H1 (cell line): ENCODE data around the gene SKAP2. TPM values are rescaled to one million over a fixed set of nuclear protein-coding genes. Genes with fewer than 3 reads are reported as not detected.

Experiments used
- CTCF ChIA-PET: fragments of 300-600 bp; sonication (Branson Sonifier 250); formaldehyde crosslinking; loops from one replicate; lab custom pipeline; 2021; ENCODE audit not compliant: partially characterized antibody; lab: Charles Lee
- POLR2A ChIA-PET: fragments of 300-600 bp; sonication (Branson Sonifier 250); formaldehyde crosslinking; loops from one replicate; lab custom pipeline; 2021; ENCODE audit warnings: inconsistent platforms; ENCODE audit not compliant: partially characterized antibody; lab: Charles Lee
- DNase-seq, 2 experiments: peaks; one replicate each; pipeline versions ENCODE4 v3.0.0 to v3.0.0-alpha.2; 2010 to 2022; ENCODE audit warnings: low spot score in 2 of 2, low read depth in 1 of 2, mixed read lengths in 1 of 2
- FAIRE-seq: peaks from 2 replicates; lab custom pipeline; 2011; peaks lifted over from hg19 to GRCh38; lab: Jason Lieb, UNC
- H2AFZ ChIP-seq: 2 replicates; pipeline ENCODE4 v1.8.1; 2012; ENCODE audit warnings: low read length, inconsistent platforms
- H2AK5ac ChIP-seq: 2 replicates; pipeline ENCODE4 v1.6.1; 2013; ENCODE audit warnings: low read depth, low read length
- H2BK120ac ChIP-seq: replicated peaks from 2 replicates; pipeline ENCODE3; 2013; ENCODE audit warnings: low read depth, low read length, inconsistent platforms
- H2BK12ac ChIP-seq: 2 replicates; pipeline ENCODE4 v1.6.1; 2013; ENCODE audit warnings: low read depth, low read length
- H2BK15ac ChIP-seq: 2 replicates; pipeline ENCODE4 v1.6.1; 2013; ENCODE audit warnings: low read length
- H2BK20ac ChIP-seq: 2 replicates; pipeline ENCODE4 v1.6.1; 2013; ENCODE audit warnings: low read length
- H2BK5ac ChIP-seq: 2 replicates; pipeline ENCODE4 v1.6.1; 2013; ENCODE audit warnings: low read depth, low read length
- H3K14ac ChIP-seq: 2 replicates; pipeline ENCODE4 v1.6.1; 2013; ENCODE audit warnings: inconsistent platforms; ENCODE audit not compliant: insufficient read length
- H3K18ac ChIP-seq: 2 replicates; pipeline ENCODE4 v1.6.1; 2013; ENCODE audit warnings: low read length; ENCODE audit errors: extremely low read depth
- H3K23ac ChIP-seq: 2 replicates; pipeline ENCODE4 v1.6.1; 2013; ENCODE audit warnings: inconsistent platforms; ENCODE audit not compliant: insufficient read length
- H3K23me2 ChIP-seq: 2 replicates; pipeline ENCODE4 v1.6.1; 2013; ENCODE audit warnings: low read depth, low read length
- H3K27ac ChIP-seq: 2 replicates; pipeline ENCODE4 v1.6.1; 2011; ENCODE audit warnings: low read depth, low read length, inconsistent platforms
- H3K27me3 ChIP-seq, 4 experiments: replicated peaks in 1 of 4; 1 replicate in 1 of 4; 2 replicates in 3 of 4; pipeline versions ENCODE4 v1.6.1 to v1.8.1; 2011 to 2013; ENCODE audit warnings: low read length in 3 of 4, mild to moderate bottlenecking in 3 of 4, inconsistent platforms in 2 of 4, mixed read lengths in 2 of 4, moderate library complexity in 1 of 4; ENCODE audit not compliant: control insufficient read depth in 3 of 4, insufficient read depth in 3 of 4; ENCODE audit errors: extremely low read depth in 1 of 4
- H3K36me3 ChIP-seq, 4 experiments: 2 replicates each; pipeline versions ENCODE4 v1.6.1 to v1.8.1; 2011 to 2013; ENCODE audit warnings: mild to moderate bottlenecking in 4 of 4, low read length in 3 of 4, moderate library complexity in 2 of 4, control low read depth in 1 of 4, inconsistent platforms in 1 of 4; ENCODE audit not compliant: insufficient read depth in 4 of 4, control insufficient read depth in 2 of 4
- H3K4ac ChIP-seq: replicated peaks from 2 replicates; pipeline ENCODE3; 2013; ENCODE audit warnings: low read length, low read depth, mixed read lengths, inconsistent platforms; ENCODE audit not compliant: insufficient read length
- H3K4me1 ChIP-seq, 4 experiments: replicated peaks in 1 of 4; 1 replicate in 1 of 4; 2 replicates in 3 of 4; pipeline versions ENCODE4 v1.6.1 to v1.8.1; 2011 to 2013; ENCODE audit warnings: low read length in 3 of 4, inconsistent platforms in 2 of 4, mixed read lengths in 1 of 4; ENCODE audit not compliant: insufficient read depth in 4 of 4, control insufficient read depth in 3 of 4
- H3K4me2 ChIP-seq, 2 experiments: 2 replicates each; pipeline versions ENCODE4 v1.6.1 to v1.8.1; 2011 to 2013; ENCODE audit warnings: low read depth in 2 of 2, low read length in 2 of 2, control low read depth in 1 of 2, inconsistent platforms in 1 of 2, mild to moderate bottlenecking in 1 of 2; ENCODE audit not compliant: insufficient read depth in 1 of 2
- H3K4me3 ChIP-seq, 4 experiments: fragments of 200-600, 300-600 bp in 1 of 4; sonication (generic), shearing (Covaris generic), sonication (Bioruptor Twin) in 1 of 4; 2 replicates each; pipeline versions ENCODE4 v1.5.1 to v1.8.1; 2011 to 2016; ENCODE audit warnings: low read length in 4 of 4, low read depth in 3 of 4, control low read depth in 2 of 4, inconsistent platforms in 2 of 4, mild to moderate bottlenecking in 2 of 4, mixed read lengths in 1 of 4, moderate library complexity in 1 of 4; ENCODE audit not compliant: insufficient read depth in 2 of 4; ENCODE audit errors: extremely low read depth in 1 of 4
- H3K56ac ChIP-seq: replicated peaks from 2 replicates; pipeline ENCODE3; 2013; ENCODE audit warnings: low read depth, mild to moderate bottlenecking, mixed read lengths, low read length, inconsistent platforms; ENCODE audit not compliant: insufficient read length
- H3K79me1 ChIP-seq: 2 replicates; pipeline ENCODE4 v1.6.1; 2013; ENCODE audit warnings: low read depth, low read length, control low read depth
- H3K79me2 ChIP-seq, 2 experiments: 2 replicates each; pipeline versions ENCODE4 v1.6.1 to v1.8.1; 2012 to 2013; ENCODE audit warnings: low read length in 2 of 2, mild to moderate bottlenecking in 2 of 2, inconsistent platforms in 1 of 2; ENCODE audit not compliant: insufficient read depth in 2 of 2, control insufficient read depth in 1 of 2
- H3K9ac ChIP-seq, 4 experiments: replicated peaks in 1 of 4; 1 replicate in 1 of 4; 2 replicates in 3 of 4; pipeline versions ENCODE4 v1.6.1 to v1.8.1; 2011 to 2013; ENCODE audit warnings: low read depth in 3 of 4, low read length in 3 of 4, control low read depth in 2 of 4, mild to moderate bottlenecking in 2 of 4, moderate library complexity in 2 of 4, inconsistent platforms in 1 of 4; ENCODE audit errors: extremely low read depth in 1 of 4
- H3K9me3 ChIP-seq, 2 experiments: 2 replicates each; pipeline versions ENCODE4 v1.6.1 to v1.8.1; 2012 to 2013; ENCODE audit warnings: mild to moderate bottlenecking in 2 of 2, moderate library complexity in 2 of 2, control low read depth in 1 of 2, inconsistent platforms in 1 of 2, low read depth in 1 of 2, low read length in 1 of 2, mixed read lengths in 1 of 2; ENCODE audit not compliant: insufficient read depth in 2 of 2
- H4K20me1 ChIP-seq, 2 experiments: replicated peaks in 1 of 2; 2 replicates each; pipeline versions ENCODE3 to v1.8.1; 2011 to 2013; ENCODE audit warnings: inconsistent platforms in 2 of 2, low read length in 2 of 2, mild to moderate bottlenecking in 1 of 2; ENCODE audit not compliant: insufficient read depth in 2 of 2, control insufficient read depth in 1 of 2
- H4K5ac ChIP-seq: 2 replicates; pipeline ENCODE4 v1.6.1; 2013; ENCODE audit warnings: low read length, low read depth, mixed read lengths, inconsistent platforms; ENCODE audit not compliant: insufficient read length
- H4K8ac ChIP-seq: 2 replicates; pipeline ENCODE4 v1.8.0; 2013; ENCODE audit warnings: mild to moderate bottlenecking, moderate library complexity, low read length, inconsistent platforms; ENCODE audit not compliant: insufficient read depth; ENCODE audit errors: extremely low read depth
- H4K91ac ChIP-seq: replicated peaks from 2 replicates; pipeline ENCODE3; 2013; ENCODE audit warnings: low read length, mixed read lengths, inconsistent platforms; ENCODE audit not compliant: insufficient read length
- ASH2L ChIP-seq: fragments of 200-600, 300-600 bp; sonication (generic); IDR thresholded peaks from one replicate; pipeline ENCODE4 v1.7.1; 2017; ENCODE audit warnings: low read length
- BACH1 ChIP-seq: IDR thresholded peaks from 2 replicates; pipeline ENCODE4 v1.6.1; 2012; ENCODE audit warnings: low read length, improper control_type of control experiment
- POLR2A ChIP-seq, 2 experiments: IDR thresholded peaks; 1 replicate in 1 of 2; 2 replicates in 1 of 2; pipeline ENCODE4 v1.6.1; 2011; ENCODE audit warnings: low read depth in 2 of 2, low read length in 2 of 2, mild to moderate bottlenecking in 2 of 2; ENCODE audit errors: control extremely low read depth in 1 of 2
- RAD21 ChIP-seq, 2 experiments: IDR thresholded peaks in 1 of 2; conservative IDR thresholded peaks in 1 of 2; 2 replicates each; pipeline ENCODE4 v1.6.1; 2011; ENCODE audit warnings: low read depth in 2 of 2, low read length in 2 of 2, improper control_type of control experiment in 1 of 2, inconsistent platforms in 1 of 2, mild to moderate bottlenecking in 1 of 2, moderate library complexity in 1 of 2
- RXRA ChIP-seq: IDR thresholded peaks from 2 replicates; pipeline ENCODE4 v1.6.1; 2011; ENCODE audit warnings: low read depth, mild to moderate bottlenecking, low read length, moderate library complexity; ENCODE audit not compliant: insufficient read depth
- SP1 ChIP-seq: IDR thresholded peaks from 2 replicates; pipeline ENCODE4 v1.6.1; 2011; ENCODE audit warnings: low read depth, low read length
- TAF7 ChIP-seq: optimal IDR thresholded peaks from 2 replicates; pipeline ENCODE3; 2011; ENCODE audit warnings: low read depth, mild to moderate bottlenecking, inconsistent platforms, low read length, moderate library complexity, borderline replicate concordance
- ZNF274 ChIP-seq: IDR thresholded peaks from 2 replicates; pipeline ENCODE4 v1.7.0; 2012; ENCODE audit warnings: low read length, borderline replicate concordance; ENCODE audit errors: extremely low read depth
- WGBS, 2 experiments: shearing (Covaris generic) in 1 of 2; methylation state at CpG; one replicate each; pipeline versions ENCODE4 v1.1.6 to v1.1.7; 2013 to 2015; ENCODE audit warnings: low lambda C conversion rate in 2 of 2, mixed read lengths in 2 of 2, inconsistent platforms in 1 of 2, low coverage in 1 of 2, missing lambda C conversion rate in 1 of 2; ENCODE audit not compliant: insufficient replicate concordance in 2 of 2, insufficient coverage in 1 of 2, insufficient read length in 1 of 2; ENCODE audit errors: extremely low coverage in 1 of 2, missing lambda C conversion rate in 1 of 2; 5-methylcytosine and 5-hydroxymethylcytosine counted together
- polyA plus RNA-seq, 7 experiments: library from polyadenylated mRNA; depleted of rRNA in 3 of 7; stranded (reverse) in 5 of 7; unstranded in 2 of 7; fragments of >200 nt in 5 of 7; fragments of 200-250 nt in 2 of 7; gene quantifications; 1 replicate in 5 of 7; 2 replicates in 1 of 7; 4 replicates in 1 of 7; pipeline versions ENCODE4 v1.2.1 to v1.2.3, GENCODE V29; 2011 to 2013; ENCODE audit warnings: missing spikeins in 2 of 7, mixed read lengths in 2 of 7
- total RNA-seq: library from RNA; stranded (reverse); fragmentation: NEBNext Ultra II Directional; extraction: Animal tissue kit (Norgen Biotek cat#: 25700); gene quantifications from 2 replicates; pipeline ENCODE4 v1.2.1, GENCODE V29; 2021
- TF ChIP-seq, protein P1 (sequence below), 3 experiments: IDR thresholded peaks; 1 replicate in 2 of 3; 2 replicates in 1 of 3; pipeline versions ENCODE4 v1.5.1 to v1.6.1; 2011; ENCODE audit warnings: low read length in 3 of 3, mild to moderate bottlenecking in 3 of 3, inconsistent platforms in 2 of 3, low read depth in 1 of 3, moderate library complexity in 1 of 3; ENCODE audit not compliant: insufficient read depth in 1 of 3; ENCODE audit errors: control extremely low read depth in 1 of 3

Gene SKAP2
- total and polyA plus RNA-seq, 2 of the 8 experiments (the other 6 are each of a cell fraction or from before 2014, with no cell fraction given) = 0.53 to 5.1 TPM

DNA sequence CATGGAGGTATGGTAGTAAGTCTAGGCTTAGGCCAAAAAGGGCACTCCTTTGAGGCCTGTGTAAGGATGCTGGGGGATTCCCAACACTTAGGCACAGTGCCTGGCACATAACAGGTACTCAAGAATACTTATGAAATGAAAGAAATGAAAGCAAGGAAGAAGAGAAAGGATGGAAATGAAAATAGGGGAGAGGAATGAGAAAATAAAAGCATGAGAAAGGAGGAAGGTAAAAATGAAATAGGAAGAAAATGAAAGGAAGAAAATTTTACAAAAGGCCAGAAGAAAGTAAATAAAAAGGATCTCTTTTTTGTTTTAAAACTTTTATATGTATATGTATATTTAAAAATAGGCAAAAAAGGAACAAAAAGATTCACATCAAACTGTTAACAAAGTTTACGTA lies 146.3 kb downstream of the SKAP2 start:
- ChIA-PET POLR2A (no interaction called here), CTCF (no interaction called here)
- Histone ChIP-seq H3K4me3 (no peak overlapping the region), H3K4me2 (no peak overlapping the region), H2BK15ac (no peak overlapping the region), H2BK5ac (no peak overlapping the region), H3K9me3 (no peaks in the 10 kb centered on the region), H4K8ac (no peak overlapping the region), H3K27me3 (no peaks in the 10 kb centered on the region), H3K23ac (no peak overlapping the region), H3K79me2 (no peaks in the 10 kb centered on the region), H3K4ac (no peak overlapping the region), H3K36me3 (no peaks in the 10 kb centered on the region), H4K20me1 (no peaks in the 10 kb centered on the region), H4K5ac (no peak overlapping the region), H3K27ac (no peak overlapping the region), H3K4me1 (no peaks in the 10 kb centered on the region), H2BK20ac (no peak overlapping the region), H2BK12ac (no peak overlapping the region), H3K18ac (no peak overlapping the region), H2AFZ (no peak overlapping the region), H2BK120ac (no peak overlapping the region), H3K23me2 (no peaks in the 10 kb centered on the region), H4K91ac (no peak overlapping the region), H3K56ac (no peak overlapping the region), H2AK5ac (no peak overlapping the region), H3K79me1 (no peaks in the 10 kb centered on the region), H3K14ac (no peak overlapping the region), H3K9ac (no peak overlapping the region)
- DNase-seq = no peak
- no peak for FAIRE-seq
- 85% methylated on average over 1 of the region's 1 CpG; no CpG with 5 or more reads in 1 of the 2 experiments for WGBS, 2 experiments
- TF ChIP-seq BACH1 (no peak), SP1 (no peak), RXRA (no peak), ASH2L (no peak), RAD21 (IDR thresholded peaks at IDR 0.05 in 1 of 2, conservative IDR thresholded peaks at IDR 0.05 in 1 of 2; ENCODE audit: low read depth in 2 of 2, low read length in 2 of 2) (no peak), ZNF274 (no peak), POLR2A (IDR thresholded peaks at IDR 0.05; ENCODE audit: control extremely low read depth in 1 of 2, low read depth in 2 of 2, low read length in 2 of 2) (no peak), TAF7 (no peak)
- TF ChIP-seq, protein P1, sequence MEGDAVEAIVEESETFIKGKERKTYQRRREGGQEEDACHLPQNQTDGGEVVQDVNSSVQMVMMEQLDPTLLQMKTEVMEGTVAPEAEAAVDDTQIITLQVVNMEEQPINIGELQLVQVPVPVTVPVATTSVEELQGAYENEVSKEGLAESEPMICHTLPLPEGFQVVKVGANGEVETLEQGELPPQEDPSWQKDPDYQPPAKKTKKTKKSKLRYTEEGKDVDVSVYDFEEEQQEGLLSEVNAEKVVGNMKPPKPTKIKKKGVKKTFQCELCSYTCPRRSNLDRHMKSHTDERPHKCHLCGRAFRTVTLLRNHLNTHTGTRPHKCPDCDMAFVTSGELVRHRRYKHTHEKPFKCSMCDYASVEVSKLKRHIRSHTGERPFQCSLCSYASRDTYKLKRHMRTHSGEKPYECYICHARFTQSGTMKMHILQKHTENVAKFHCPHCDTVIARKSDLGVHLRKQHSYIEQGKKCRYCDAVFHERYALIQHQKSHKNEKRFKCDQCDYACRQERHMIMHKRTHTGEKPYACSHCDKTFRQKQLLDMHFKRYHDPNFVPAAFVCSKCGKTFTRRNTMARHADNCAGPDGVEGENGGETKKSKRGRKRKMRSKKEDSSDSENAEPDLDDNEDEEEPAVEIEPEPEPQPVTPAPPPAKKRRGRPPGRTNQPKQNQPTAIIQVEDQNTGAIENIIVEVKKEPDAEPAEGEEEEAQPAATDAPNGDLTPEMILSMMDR (IDR thresholded peaks at IDR 0.05; ENCODE audit: control extremely low read depth in 1 of 3, insufficient read depth in 1 of 3, low read depth in 1 of 3, low read length in 3 of 3) = no peak
- TF ChIP-seq, all 59 proteins: peak for 0
